GM12873 (cell line): ENCODE results near the gene TOMM20.
A peak's percentile ranks its signal among the peaks of the same experiment; 100 is the strongest.

ENCODE experiments used
- TF ChIP-seq, protein P1 (sequence below): IDR thresholded peaks from 2 replicates; pipeline ENCODE4 v1.5.1; 2012; ENCODE audit warnings: low read depth, mild to moderate bottlenecking, moderate library complexity, low read length, control low read depth; ENCODE audit not compliant: insufficient read depth; ENCODE audit errors: missing control alignments

Gene TOMM20

DNA sequence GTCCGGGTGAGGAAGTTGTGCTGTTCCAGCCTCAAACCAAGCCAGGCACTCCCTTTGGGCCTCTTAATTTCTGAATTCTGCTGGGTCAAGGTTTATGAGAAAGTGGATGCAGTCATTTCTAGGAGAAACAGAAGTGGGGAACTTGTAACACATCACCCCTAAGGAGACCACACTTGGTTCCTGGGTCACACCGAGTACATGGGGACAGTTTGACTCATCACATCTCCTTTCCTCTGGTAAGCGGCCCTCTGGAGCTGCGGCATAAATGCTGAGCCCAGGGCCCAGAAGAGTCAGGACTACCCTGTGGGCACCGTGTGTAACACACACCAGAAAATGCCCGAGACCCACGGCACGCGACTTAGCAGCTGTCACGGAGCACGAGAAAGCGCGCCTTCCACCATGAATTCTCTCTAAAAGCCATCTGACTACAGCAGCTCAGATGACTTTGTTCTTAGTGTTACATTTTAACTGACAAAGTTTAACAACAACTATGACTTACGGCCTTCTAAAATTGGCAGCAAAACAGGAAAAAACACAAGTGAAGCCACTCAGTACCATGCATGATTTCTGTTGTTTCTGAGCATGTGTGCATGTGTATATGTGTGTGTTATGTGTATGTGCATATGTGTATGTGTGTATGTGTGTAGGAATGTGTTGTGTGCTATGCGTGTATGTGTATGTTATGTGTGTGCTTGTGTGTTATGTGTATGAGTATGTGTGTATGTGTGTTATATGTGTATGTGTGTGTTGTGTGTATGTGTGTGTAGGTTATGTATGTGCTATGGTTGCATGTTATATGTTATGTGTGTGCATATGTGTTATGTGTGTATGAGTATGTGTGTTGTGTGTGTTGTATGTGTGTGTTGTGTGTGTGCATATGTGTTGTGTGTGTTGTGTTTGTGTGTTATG lies 50.8 kb downstream of the TOMM20 start:
- TF ChIP-seq, protein P1, sequence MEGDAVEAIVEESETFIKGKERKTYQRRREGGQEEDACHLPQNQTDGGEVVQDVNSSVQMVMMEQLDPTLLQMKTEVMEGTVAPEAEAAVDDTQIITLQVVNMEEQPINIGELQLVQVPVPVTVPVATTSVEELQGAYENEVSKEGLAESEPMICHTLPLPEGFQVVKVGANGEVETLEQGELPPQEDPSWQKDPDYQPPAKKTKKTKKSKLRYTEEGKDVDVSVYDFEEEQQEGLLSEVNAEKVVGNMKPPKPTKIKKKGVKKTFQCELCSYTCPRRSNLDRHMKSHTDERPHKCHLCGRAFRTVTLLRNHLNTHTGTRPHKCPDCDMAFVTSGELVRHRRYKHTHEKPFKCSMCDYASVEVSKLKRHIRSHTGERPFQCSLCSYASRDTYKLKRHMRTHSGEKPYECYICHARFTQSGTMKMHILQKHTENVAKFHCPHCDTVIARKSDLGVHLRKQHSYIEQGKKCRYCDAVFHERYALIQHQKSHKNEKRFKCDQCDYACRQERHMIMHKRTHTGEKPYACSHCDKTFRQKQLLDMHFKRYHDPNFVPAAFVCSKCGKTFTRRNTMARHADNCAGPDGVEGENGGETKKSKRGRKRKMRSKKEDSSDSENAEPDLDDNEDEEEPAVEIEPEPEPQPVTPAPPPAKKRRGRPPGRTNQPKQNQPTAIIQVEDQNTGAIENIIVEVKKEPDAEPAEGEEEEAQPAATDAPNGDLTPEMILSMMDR = no peak

DNA sequence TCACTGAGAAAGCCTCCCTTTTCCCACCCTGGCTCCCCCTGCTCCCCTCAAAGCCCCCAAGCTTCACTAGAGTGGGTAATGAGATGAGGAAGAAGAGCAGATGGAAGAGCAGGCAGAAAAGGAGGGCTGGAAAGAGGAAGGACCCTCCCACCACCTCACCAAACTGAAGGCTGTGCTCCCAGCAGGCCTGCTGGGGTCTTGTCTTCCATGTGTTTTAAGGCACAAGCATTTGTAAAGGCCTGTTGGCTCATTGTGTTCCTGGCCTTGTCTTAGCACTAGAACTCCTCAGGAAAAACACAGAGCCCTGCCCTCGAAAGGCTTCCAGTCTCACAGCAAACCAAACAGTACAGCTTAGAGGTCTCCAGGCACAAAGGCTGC lies 51.5 kb downstream of the TOMM20 start:
- TF ChIP-seq, protein P1 = no peak

DNA sequence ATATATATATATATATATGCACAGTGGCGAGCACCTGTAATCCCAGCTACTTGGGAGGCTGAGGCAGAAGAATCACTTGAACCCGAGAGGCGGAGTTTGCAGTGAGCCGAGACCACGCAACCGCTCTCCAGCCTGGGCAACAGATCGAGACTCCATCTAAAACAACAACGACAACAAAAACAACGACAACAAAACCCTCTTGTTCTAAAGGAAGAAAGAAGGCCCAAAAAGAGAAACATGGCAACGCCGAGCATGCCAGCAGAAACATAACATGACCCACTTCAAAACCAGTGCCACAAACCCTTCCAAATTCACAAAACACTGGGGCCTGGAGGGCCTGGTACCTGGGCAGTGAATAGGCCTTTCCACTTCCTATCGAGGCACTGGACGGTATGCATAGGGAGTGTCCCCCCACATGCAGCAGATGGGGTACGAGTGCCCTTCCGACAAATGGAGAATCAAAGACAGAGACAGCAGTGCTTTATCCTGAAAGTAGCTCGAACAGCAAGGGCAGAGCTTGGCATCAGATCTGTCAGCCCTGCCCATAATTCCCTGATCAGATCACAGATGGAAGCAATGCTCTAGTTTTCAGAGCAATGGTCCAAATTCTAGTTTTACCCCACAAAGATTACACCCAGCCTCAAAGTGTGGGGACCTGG lies 52.0 kb downstream of the TOMM20 start:
- TF ChIP-seq, protein P1 = no peak

DNA sequence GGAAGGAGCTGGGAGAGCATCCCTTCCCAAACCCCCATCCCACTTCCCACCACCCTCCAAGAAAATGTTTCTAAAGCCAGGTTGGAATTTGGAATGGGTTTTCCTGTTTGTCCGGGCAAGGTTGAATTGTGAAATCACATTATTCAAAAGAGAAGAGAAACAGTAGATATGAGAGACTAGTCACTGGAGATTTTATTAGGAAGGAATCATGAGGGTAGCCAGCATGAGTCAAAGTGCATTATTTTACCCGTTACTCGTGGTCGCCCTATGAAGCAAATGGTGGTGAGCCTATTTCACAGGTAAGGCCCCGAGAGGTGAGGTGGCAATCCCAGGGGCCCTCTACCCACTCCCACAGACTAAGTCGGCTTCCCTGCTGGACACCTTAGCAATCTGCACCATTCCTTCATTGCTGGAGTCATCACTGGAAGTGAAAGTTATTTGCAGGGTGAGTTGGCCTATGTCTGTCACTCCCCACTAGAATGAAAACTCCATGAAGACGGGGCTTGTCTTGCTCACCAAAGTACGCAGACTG lies 52.8 kb downstream of the TOMM20 start:
- TF ChIP-seq, protein P1 = peak; percentile 8

DNA sequence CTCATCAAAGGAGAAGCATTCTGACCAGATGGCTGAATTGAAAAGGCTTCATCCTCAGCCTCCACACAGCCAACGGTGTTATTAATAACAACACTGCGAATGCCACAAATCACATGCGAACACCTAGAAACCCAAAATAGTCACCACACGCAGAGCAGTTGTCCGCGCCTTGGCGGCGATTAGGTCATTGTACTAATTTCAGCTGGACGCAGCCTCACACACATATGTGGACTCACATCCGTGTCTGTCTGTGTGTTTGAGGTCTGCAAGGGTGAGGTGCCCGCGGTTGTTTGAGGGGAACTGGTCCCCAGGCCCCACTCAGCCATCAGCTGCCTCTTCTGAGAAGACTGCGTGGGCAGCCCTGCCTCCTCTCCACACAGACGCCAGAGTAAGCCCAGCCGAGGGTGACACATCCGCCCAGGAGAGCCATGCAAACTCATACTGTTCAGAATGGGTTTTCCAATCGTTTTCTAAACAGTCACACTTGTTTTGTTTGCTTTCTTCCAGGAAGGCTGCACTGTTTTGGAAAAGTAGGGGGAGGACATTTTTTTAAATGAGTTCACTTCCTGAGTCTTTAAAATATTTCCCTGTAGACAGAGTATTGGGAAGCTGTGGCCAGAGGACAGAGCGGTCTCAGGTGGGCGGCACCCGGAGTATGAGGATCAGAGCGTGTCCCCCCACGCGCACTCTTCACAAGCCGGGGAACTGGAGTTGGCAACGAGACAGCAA lies 53.4 kb downstream of the TOMM20 start:
- TF ChIP-seq, protein P1 = no peak

DNA sequence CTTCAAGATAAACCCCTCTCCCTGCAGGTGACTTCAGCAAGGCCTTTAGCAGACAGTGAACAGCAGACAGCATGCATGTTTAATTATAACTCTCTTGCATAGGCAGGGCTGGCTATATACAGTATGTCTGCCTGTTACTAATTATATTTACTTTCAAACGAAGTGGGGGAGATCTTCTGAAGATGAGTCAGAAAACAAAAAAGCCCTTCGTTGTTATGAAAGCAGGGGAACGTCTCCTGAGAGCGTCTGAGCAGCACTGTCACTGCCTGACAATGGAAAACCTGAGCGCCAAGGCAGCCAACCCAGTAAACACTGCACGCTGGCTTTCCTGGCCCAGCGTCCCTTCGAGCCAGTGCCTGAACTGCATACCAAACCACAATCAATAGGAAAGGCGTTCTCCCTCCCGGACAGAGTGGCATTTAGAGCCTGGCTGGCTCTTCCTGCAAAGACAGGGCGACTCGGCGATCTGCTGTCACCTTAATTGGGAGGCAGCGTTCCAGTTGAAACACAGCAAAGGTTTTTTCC lies 54.1 kb downstream of the TOMM20 start:
- TF ChIP-seq, protein P1 = no peak

DNA sequence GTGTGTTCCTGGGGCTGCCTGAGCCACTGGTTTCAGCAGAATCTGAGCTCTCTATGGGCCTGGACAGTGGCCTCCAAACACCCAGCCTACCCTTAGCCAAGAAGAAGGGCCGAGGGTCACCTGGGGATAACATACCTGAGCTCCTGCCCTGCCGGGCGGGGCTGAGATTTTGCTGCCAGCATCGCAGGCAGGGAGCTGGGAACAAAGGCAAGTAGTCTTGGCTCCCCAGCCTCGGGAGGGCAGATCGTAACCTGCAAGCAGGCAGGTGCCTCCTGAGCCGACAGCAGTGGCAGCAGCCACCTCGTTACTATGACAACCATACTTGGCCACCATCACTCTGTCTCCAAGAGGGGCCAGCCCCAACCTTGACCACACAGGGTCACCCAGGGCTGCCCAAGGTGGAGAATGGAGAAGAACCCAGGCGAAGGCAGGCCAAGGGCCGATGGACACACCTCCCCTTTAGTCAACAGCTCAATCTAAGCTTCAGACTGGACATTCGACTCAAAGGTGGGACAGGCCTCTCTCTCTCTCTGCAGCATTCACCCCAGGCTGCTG lies 54.6 kb downstream of the TOMM20 start:
- TF ChIP-seq, protein P1 = no peak
